Large intestine (tissue), 3 donors: ENCODE measurements around the gene MYH9. TPM values are rescaled to one million over a fixed set of nuclear protein-coding genes. Genes with fewer than 3 reads are reported as not detected.

Source experiments
- DNase-seq, 2 donors: peaks; one replicate each; pipeline versions ENCODE4 v3.0.0 to v3.0.0-alpha.2; 2013
- H3K27ac ChIP-seq: one replicate; pipeline ENCODE4 v1.5.1; 2013; ENCODE audit warnings: low read length
- H3K27me3 ChIP-seq: 2 replicates; pipeline ENCODE4 v1.6.1; 2013; ENCODE audit warnings: low read length; ENCODE audit not compliant: control insufficient read depth, insufficient read depth
- H3K36me3 ChIP-seq: 2 replicates; pipeline ENCODE4 v1.6.1; 2013; ENCODE audit warnings: low read length; ENCODE audit not compliant: control insufficient read depth, insufficient read depth
- H3K4me1 ChIP-seq: one replicate; pipeline ENCODE4 v1.6.1; 2013; ENCODE audit warnings: low read length; ENCODE audit not compliant: control insufficient read depth, insufficient read depth
- H3K4me3 ChIP-seq: one replicate; pipeline ENCODE4 v1.5.1; 2013; ENCODE audit warnings: low read length
- H3K9me3 ChIP-seq: one replicate; pipeline ENCODE4 v1.6.1; 2013; ENCODE audit warnings: mild to moderate bottlenecking, low read depth, low read length, moderate library complexity; ENCODE audit not compliant: control insufficient read depth
- WGBS: methylation state at CpG from one replicate; pipeline ENCODE4 v1.1.5; 2013; ENCODE audit warnings: low lambda C conversion rate; ENCODE audit not compliant: insufficient coverage; 5-methylcytosine and 5-hydroxymethylcytosine counted together
- polyA plus RNA-seq: library from polyadenylated mRNA; unstranded; fragments of 120-200 nt; gene quantifications from one replicate; pipeline ENCODE4 v1.2.1, GENCODE V29; 2013

The MYH9 gene
- polyA plus RNA-seq, 1 donor = 191 TPM

DNA sequence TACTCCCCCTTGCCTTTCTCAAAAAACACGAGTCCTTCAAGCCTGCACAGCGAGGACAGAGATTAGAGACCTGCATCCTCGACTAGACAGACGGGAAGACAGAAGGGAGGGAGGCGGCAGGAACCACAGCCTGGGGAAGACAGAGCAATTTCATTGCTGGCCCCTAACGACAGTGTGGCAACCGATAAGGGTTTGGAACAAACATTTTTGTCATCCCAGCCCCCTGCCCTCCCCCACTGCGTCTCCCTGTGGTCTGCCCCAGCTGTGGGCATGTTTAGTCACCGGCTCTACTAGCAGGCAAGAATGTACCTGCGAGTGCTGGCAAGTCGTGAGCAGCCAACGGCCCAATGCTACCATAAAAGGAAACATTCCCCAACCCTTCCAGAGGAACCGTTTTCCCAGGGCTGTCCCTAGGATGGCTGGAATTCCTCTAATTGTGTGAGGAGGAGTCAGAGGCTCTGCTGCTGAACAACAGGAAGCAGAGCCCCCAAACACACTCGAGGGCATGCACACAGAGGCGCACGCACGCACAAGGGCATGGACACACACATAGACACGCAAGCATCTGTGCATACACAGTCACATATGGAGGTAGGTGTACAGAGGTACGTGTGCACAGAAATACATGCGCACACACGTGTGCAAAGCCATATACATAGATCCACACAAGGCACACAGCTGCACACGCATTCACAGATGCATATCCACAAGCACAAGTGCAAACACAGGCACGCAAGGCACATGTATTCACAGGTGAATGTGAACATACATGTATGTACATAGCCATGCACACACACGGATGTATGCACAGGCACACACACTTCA is 58.3 kb downstream of the MYH9 start:
- Histone ChIP-seq H3K27me3 (no peaks in the 10 kb centered on the region), H3K4me3 (no peak overlapping the region), H3K9me3 (no peaks in the 10 kb centered on the region), H3K36me3 (peaks cover 96% of the 10 kb centered on the region), H3K4me1 (peaks cover 55% of the 10 kb centered on the region), H3K27ac (peak overlapping the region; percentile 87)
- no CpG with 5 or more reads among the region's 24 CpGs for WGBS
- DNase-seq = peak; percentile 60 to 67

DNA sequence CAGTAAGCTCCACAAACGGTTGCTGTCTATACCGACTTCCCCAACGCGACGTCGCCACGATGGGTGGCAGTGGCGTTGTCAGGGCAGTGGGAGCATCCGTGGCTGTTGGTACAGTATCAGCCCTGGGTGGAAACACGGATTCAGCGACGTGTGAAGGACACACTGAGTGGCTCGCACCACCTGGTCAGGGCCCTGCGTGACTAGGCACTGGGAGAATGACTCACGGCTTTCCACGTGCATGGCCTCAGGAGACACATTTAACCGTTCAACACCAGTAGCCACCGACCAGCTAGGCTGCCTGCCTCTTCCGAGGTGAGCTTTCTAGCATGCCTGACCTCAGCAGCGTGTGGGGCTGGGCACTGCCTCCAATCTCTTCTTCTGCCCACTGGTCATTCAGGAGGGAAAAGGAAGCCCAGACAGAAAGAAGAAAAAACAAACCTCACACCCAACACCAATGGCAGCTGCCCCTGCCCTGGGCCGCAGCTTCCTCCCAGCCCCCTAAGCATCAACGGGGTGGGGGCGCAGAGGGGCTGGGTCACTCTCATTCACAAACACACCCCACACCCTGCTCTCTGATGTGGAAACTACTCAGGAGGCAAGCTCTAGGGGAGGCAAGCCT is 59.0 kb downstream of the MYH9 start:
- WGBS = no CpG with 5 or more reads among the region's 23 CpGs

DNA sequence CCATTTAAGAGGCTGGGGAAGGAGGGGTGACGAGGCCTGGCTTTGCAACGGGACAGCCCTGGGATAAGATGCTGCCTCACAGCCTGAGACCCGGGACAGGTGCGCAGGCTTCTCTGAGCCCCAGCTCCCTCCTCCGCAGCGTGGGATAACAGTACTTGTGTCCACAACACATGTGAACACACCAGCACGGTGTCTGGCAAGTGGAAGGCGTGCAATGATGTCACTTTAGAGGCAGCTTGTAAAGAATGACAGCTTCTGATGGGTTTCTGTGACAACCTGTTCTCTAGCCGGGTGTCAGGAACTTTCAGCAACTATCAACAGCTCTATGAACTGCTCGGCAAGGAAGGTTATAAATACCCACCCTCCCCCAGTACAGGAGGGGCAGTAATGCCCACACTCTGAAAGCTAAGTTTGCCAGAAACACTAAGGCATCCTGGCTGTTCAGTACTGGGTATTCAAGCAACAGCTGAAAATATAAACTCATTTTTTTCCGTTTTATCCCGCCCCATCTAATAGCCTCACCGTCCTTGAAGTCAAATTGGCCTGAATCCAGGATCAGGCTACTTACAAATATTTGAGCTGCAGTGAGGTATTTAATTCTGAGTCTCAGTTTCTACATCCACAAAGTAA is 59.7 kb downstream of the MYH9 start:
- Histone ChIP-seq H3K4me1 (peaks cover 63% of the 10 kb centered on the region), H3K4me3 (no peak overlapping the region), H3K36me3 (peaks cover 96% of the 10 kb centered on the region), H3K27ac (peak overlapping the region; percentile 87), H3K9me3 (no peaks in the 10 kb centered on the region), H3K27me3 (no peaks in the 10 kb centered on the region)
- DNase-seq = no peak
- 76% methylated on average over 5 of the region's 13 CpGs for WGBS

More for the DNA sequence above, 59.0 kb downstream of the MYH9 start:
- Histone ChIP-seq H3K36me3 (peaks cover 96% of the 10 kb centered on the region), H3K4me3 (no peak overlapping the region), H3K4me1 (peaks cover 57% of the 10 kb centered on the region), H3K9me3 (no peaks in the 10 kb centered on the region), H3K27me3 (no peaks in the 10 kb centered on the region), H3K27ac (peak overlapping the region; percentile 87)
- DNase-seq = no peak

DNA sequence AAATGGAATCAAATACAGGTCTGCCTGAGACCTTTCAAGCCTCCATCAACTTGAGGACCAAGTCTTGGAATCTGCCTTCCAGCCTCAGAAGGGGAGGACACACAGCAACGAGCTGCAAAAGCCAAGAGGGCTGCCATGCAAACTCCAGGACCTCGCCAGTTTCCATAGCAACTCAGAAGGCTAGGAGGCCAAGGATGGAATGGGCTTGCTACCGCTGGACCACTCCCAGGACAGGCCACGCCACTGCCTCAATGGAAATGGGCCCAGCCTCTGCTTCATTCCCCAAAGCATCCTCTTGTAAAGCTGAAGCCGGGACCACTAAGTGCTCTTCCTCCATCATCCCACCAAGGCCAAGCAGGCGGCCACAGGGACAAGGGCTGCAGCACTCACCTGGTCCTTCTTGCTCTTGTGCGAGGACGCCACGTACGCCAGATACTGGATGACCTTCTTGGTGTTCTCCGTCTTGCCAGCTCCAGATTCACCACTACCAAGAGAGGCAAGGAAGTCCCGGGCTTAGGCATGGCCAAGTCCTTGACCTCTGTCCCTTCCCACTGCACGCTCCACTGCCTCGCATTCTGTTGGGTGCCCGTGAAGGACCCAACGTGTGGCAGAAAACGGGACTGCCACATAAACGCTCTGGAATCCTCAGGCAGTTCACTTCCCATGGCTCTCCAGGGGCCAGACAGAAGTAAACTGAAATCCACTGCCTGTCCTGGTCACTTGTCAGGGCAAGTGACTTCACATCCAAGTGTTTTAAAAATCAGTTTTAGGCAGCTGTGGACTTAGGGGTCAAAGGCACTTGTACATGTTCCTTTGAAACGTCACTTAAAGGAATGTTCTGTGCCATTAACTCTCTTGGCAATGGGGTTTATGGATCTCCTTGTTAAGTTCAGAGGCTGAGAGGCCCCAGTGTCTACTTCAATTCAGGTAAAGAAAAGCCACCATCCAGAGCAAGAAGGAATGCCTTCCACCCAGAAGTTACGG is 61.3 kb downstream of the MYH9 start:
- no peaks in the 10 kb centered on the region for H3K9me3 ChIP-seq
- H3K36me3 ChIP-seq = peaks cover 96% of the 10 kb centered on the region
- peak overlapping the region; percentile 87 for H3K27ac ChIP-seq
- no peak for DNase-seq
- no peaks in the 10 kb centered on the region for H3K27me3 ChIP-seq
- no peak overlapping the region for H3K4me3 ChIP-seq
- peaks cover 55% of the 10 kb centered on the region for H3K4me1 ChIP-seq
- no CpG with 5 or more reads among the region's 20 CpGs for WGBS

DNA sequence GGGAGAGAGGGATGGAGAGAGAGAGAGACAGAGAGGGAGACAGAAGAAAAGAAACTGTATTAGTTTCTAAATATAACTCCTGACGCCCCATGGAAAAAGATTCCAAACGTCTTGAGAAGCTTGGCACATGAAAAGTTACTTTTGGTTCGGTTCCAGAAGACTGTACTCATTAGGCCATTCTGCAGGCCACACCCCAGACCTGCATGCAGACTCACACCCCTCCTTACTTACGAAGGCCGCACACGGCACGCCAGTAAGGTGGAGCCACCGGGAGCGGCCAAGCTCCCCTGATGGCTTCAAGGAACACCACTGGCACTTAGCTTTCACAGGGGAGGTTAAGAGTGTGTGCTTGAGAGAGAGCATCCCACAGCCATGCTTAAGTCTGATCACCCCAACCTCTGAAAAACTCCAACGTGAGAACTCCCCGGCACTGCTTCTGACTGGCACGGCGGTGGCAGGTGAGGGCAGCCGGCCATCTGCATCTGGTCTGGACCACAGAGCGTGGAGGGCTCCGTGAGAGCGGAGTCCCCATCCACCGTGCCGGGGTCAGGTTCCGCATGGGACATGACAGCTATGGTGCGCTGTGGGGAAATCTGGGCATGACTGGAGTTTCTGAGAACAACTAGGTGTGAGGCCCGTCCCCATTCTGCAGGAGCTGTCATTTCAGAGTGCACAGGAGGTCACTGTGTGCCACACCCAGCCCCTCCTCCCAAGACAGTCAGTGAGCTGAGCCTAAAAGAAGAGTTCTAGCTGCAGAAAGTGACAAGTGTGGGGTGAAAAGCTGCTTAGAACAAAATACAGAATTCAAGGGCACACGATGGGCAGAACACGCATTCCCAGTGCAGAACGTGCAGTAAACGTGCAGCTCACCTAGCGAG is 62.4 kb downstream of the MYH9 start:
- Histone ChIP-seq H3K9me3 (no peaks in the 10 kb centered on the region), H3K27me3 (no peaks in the 10 kb centered on the region), H3K4me1 (peaks cover 47% of the 10 kb centered on the region), H3K27ac (peak overlapping the region; percentile 83), H3K36me3 (peaks cover 94% of the 10 kb centered on the region), H3K4me3 (no peak overlapping the region)
- 89% methylated on average over 3 of the region's 27 CpGs for WGBS
- DNase-seq = no peak

DNA sequence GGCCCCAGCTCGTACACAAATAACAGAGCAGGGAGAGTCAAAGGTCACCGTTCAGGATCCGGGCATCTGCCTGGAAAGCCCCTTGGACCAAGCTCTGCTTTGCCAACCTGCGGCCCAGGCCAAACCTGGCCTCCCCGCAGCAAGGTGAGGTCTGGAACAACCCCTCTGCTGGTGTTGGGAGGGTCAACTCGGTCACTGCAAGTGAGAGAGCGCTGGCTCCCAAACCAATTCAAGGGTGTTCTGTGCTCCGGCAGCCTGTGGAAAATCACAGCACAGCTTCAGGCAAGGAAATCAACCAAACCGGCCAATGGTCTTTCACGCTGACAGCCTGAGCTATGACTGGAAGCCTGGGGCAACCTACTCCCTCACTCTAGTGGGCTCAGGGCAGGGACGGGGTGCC is 63.4 kb downstream of the MYH9 start:
- Histone ChIP-seq H3K4me1 (peaks cover 37% of the 10 kb centered on the region), H3K27ac (peak overlapping the region; percentile 83), H3K36me3 (peaks cover 94% of the 10 kb centered on the region), H3K27me3 (no peaks in the 10 kb centered on the region), H3K9me3 (no peaks in the 10 kb centered on the region), H3K4me3 (no peak overlapping the region)
- no peak for DNase-seq
- WGBS = no CpG with 5 or more reads among the region's 11 CpGs

DNA sequence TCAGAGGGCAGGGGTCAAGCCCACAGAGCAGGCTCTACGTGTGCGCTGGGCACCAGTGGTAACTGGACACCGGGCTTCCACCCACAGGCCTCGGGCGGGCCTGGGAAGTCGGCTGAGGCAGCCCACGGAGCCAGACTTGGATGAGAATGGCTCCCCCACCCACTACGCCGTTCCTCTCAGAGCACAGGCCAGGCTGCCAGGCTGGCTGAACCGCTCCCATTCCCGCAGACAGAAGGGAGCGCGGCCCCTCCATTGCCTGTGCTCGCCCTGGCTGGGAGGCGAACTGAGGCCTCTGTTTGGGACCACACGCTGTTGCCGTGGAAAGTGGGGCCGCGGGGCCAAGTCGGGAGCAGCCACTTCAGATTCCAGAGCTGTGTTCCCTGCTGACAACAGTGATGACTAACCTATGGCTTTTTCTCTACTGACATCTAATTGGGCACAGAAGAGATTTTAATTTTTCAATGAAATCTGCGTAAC is 63.9 kb downstream of the MYH9 start:
- Histone ChIP-seq H3K9me3 (no peaks in the 10 kb centered on the region), H3K4me1 (peaks cover 32% of the 10 kb centered on the region), H3K27me3 (no peaks in the 10 kb centered on the region), H3K27ac (peak overlapping the region; percentile 83), H3K4me3 (no peak overlapping the region), H3K36me3 (peaks cover 97% of the 10 kb centered on the region)
- no CpG with 5 or more reads among the region's 21 CpGs for WGBS
- no peak for DNase-seq

DNA sequence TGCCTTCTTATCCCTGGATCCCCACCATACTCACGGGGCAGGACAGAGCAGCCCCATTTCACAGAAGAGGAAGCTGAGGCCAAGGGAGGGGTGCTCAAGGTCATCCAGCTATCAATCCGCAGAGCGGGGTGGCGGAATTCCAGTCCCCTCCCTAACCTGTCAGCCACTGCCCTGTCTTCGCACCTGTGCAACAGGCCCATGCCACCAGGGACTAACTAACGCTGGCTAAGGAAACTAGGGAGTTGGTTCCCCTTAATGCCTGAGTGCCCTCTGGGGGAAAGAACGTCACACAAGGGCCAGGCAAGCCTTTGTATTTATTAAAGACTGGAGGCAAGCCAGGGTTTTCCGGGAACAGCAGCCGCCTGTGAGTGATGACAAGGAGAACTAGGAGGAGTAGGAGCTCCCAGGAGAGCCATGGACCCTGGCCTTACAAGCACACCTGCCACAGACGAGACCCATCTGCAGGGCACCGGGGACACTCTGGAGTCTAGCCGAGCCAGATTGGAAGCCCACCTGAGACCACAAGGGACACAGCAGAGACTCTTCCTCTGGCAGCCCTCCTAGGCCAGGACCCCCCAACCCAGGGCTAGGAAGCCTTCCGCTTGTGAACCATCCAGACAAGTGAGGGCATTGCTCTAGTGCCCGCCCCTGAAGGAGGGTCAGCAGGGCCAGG is 64.4 kb downstream of the MYH9 start:
- H3K27ac ChIP-seq = peak overlapping the region; percentile 83
- no CpG with 5 or more reads among the region's 14 CpGs for WGBS
- DNase-seq = peak in 1 of 2 donors; percentile 46
- no peak overlapping the region for H3K4me3 ChIP-seq
- H3K27me3 ChIP-seq = no peaks in the 10 kb centered on the region
- H3K4me1 ChIP-seq = peaks cover 27% of the 10 kb centered on the region
- H3K36me3 ChIP-seq = peaks cover 97% of the 10 kb centered on the region
- no peaks in the 10 kb centered on the region for H3K9me3 ChIP-seq

DNA sequence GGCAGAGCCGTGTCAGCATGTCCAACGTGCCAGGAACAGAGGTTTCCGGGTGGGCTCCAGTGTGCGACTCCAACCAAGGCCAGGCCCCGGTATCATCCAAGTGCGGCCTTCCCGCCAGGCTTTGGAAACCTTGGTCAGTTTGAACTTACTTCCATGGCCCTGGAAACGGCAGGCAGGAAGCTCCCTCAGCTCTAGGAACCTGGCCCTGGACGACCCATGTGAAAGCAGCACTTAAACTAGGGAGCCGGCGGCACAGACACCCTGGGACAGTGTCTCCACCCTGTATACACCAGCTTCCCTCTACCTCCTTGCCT is 65.2 kb downstream of the MYH9 start:
- WGBS = no CpG with 5 or more reads among the region's 11 CpGs
- Histone ChIP-seq H3K27me3 (no peaks in the 10 kb centered on the region), H3K36me3 (peaks cover 97% of the 10 kb centered on the region), H3K4me3 (no peak overlapping the region), H3K4me1 (peaks cover 20% of the 10 kb centered on the region), H3K9me3 (no peaks in the 10 kb centered on the region), H3K27ac (peak overlapping the region; percentile 83)
- no peak for DNase-seq
